Measurements from ENCODE around the gene OLIG3.

OLIG3 gene

GRCh38 chr6:137465378-137466009 is 28.7 kb downstream of the OLIG3 start:
- DNase-seq, result no peak

GRCh38 chr6:137452333-137452894 is 41.8 kb downstream of the OLIG3 start:
- no peak for DNase-seq

GRCh38 chr6:137443901-137444300 is 50.3 kb downstream of the OLIG3 start:
- DNase-seq, result no peak
